Measurements from ENCODE around the gene TNKS1BP1.
"Not testable (repeated sequence)": the region's sequence is repeated elsewhere in the genome, so short reads cannot be mapped to it uniquely, and the experiment has no call there.

TNKS1BP1 gene

GRCh38 chr11:57324886-57325734 is at the start of gene TNKS1BP1:
Gene TNKS1BP1, minus strand, starts transcription at chr11:57324952. Its CDS starts 3,067 bp downstream, at chr11:57321885.
- DNase-seq (ENCODE audit: low read depth), result peak; percentile 98

- DNase-seq (ENCODE audit: low read depth), result no peak
Observed at GRCh38 chr11:57373146-57373545, 48.4 kb upstream of the TNKS1BP1 start.

GRCh38 chr11:57370941-57371340 is 46.2 kb upstream of the TNKS1BP1 start:
- no peak for DNase-seq (ENCODE audit: low read depth)

GRCh38 chr11:57370251-57370650 is 45.5 kb upstream of the TNKS1BP1 start:
- peak; percentile 68 for DNase-seq (ENCODE audit: low read depth)

GRCh38 chr11:57368845-57369232 is 44.1 kb upstream of the TNKS1BP1 start:
- no peak for DNase-seq (ENCODE audit: low read depth)

GRCh38 chr11:57368106-57368844 is 43.5 kb upstream of the TNKS1BP1 start:
- no peak for DNase-seq (ENCODE audit: low read depth)

- no peak for DNase-seq (ENCODE audit: low read depth)
Observed at GRCh38 chr11:57364851-57365660, 40.3 kb upstream of the TNKS1BP1 start.

GRCh38 chr11:57363131-57364080 is 38.7 kb upstream of the TNKS1BP1 start:
- DNase-seq (ENCODE audit: low read depth), result no peak

- no peak for DNase-seq (ENCODE audit: low read depth)
Observed at GRCh38 chr11:57361926-57362325, 37.2 kb upstream of the TNKS1BP1 start.

GRCh38 chr11:57361420-57361819 is 36.7 kb upstream of the TNKS1BP1 start:
- DNase-seq (ENCODE audit: low read depth), result not testable (repeated sequence)

GRCh38 chr11:57360991-57361390 is 36.2 kb upstream of the TNKS1BP1 start:
- no peak for DNase-seq (ENCODE audit: low read depth)

GRCh38 chr11:57359896-57360690 is 35.3 kb upstream of the TNKS1BP1 start:
- DNase-seq (ENCODE audit: low read depth), result no peak

- no peak for DNase-seq (ENCODE audit: low read depth)
Observed at GRCh38 chr11:57359396-57359795, 34.6 kb upstream of the TNKS1BP1 start.

- DNase-seq (ENCODE audit: low read depth), result no peak
Observed at GRCh38 chr11:57358991-57359390, 34.2 kb upstream of the TNKS1BP1 start.

GRCh38 chr11:57358543-57358961 is 33.8 kb upstream of the TNKS1BP1 start:
- no peak for DNase-seq (ENCODE audit: low read depth)

- peak; percentile 50 for DNase-seq (ENCODE audit: low read depth)
Observed at GRCh38 chr11:57357856-57358255, 33.1 kb upstream of the TNKS1BP1 start.

GRCh38 chr11:57357310-57357709 is 32.6 kb upstream of the TNKS1BP1 start:
- DNase-seq (ENCODE audit: low read depth), result no peak

- DNase-seq (ENCODE audit: low read depth), result no peak
Observed at GRCh38 chr11:57356268-57356667, 31.5 kb upstream of the TNKS1BP1 start.

- no peak for DNase-seq (ENCODE audit: low read depth)
Observed at GRCh38 chr11:57354699-57355098, 29.9 kb upstream of the TNKS1BP1 start.

GRCh38 chr11:57353852-57354251 is 29.1 kb upstream of the TNKS1BP1 start:
- no peak for DNase-seq (ENCODE audit: low read depth)

Measured in iris pigment epithelial cell (primary cell).